Endothelial cell of umbilical vein (primary cell): ENCODE measurements around the gene CCM2. TPM values are rescaled to one million over a fixed set of nuclear protein-coding genes. Genes with fewer than 3 reads are reported as not detected.

Experiments used
- BruUV-seq: library from RNA; stranded (reverse); fragments of 400-500 nt; replicated peaks from 2 replicates; lab custom pipeline; 2021; lab: Mats Ljungman, UMichigan
- CTCF ChIA-PET: fragments of 300-600, 350-600 bp; sonication (Branson Sonifier 250); formaldehyde crosslinking; loops from one replicate; lab custom pipeline; 2021; ENCODE audit warnings: antibody characterized with exemption, inconsistent platforms; lab: Charles Lee
- POLR2A ChIA-PET: fragments of 300-600, 350-600 bp; sonication (Branson Sonifier 250); formaldehyde crosslinking; loops from one replicate; lab custom pipeline; 2021; ENCODE audit warnings: antibody characterized with exemption, inconsistent platforms; lab: Charles Lee
- DNase-seq: peaks from one replicate; pipeline ENCODE4 v3.0.0-alpha.2; 2011; ENCODE audit warnings: low read depth, low spot score
- FAIRE-seq: peaks from 2 replicates; lab custom pipeline; 2011; peaks lifted over from hg19 to GRCh38; lab: Jason Lieb, UNC
- H2AFZ ChIP-seq: 2 replicates; pipeline ENCODE4 v1.6.0; 2012; ENCODE audit warnings: low read depth, low read length, control low read depth, inconsistent platforms
- H3K27ac ChIP-seq: 2 replicates; pipeline ENCODE4 v1.5.1; 2011; ENCODE audit warnings: low read depth, mild to moderate bottlenecking, control low read depth, low read length, moderate library complexity; ENCODE audit not compliant: insufficient read depth
- H3K27me3 ChIP-seq, 2 experiments: 2 replicates each; pipeline versions ENCODE4 v1.6.0 to v1.6.1; 2011; ENCODE audit warnings: low read length in 2 of 2, mixed read lengths in 1 of 2; ENCODE audit not compliant: control insufficient read depth in 2 of 2, insufficient read depth in 2 of 2
- H3K36me3 ChIP-seq, 2 experiments: 2 replicates in 1 of 2; 3 replicates in 1 of 2; pipeline ENCODE4 v1.5.1; 2011; ENCODE audit warnings: low read length in 2 of 2, mild to moderate bottlenecking in 1 of 2, moderate library complexity in 1 of 2; ENCODE audit not compliant: control insufficient read depth in 2 of 2, insufficient read depth in 2 of 2; ENCODE audit errors: extremely low read depth in 1 of 2
- H3K4me1 ChIP-seq: 3 replicates; pipeline ENCODE4 v1.5.1; 2011; ENCODE audit warnings: mild to moderate bottlenecking, low read length; ENCODE audit not compliant: control insufficient read depth, insufficient read depth; ENCODE audit errors: extremely low read depth
- H3K4me2 ChIP-seq: 2 replicates; pipeline ENCODE4 v1.6.1; 2011; ENCODE audit warnings: low read length, control low read depth, mixed read lengths; ENCODE audit not compliant: insufficient read depth
- H3K4me3 ChIP-seq, 3 experiments: fragments of 200-600 bp in 1 of 3; sonication (generic), shearing (Covaris generic) in 1 of 3; replicated peaks in 1 of 3; 2 replicates each; pipeline ENCODE4 v1.5.1; 2011 to 2016; ENCODE audit warnings: control low read depth in 3 of 3, low read length in 3 of 3, mild to moderate bottlenecking in 2 of 3, inconsistent platforms in 1 of 3, low read depth in 1 of 3, moderate library complexity in 1 of 3; ENCODE audit not compliant: insufficient read depth in 1 of 3
- H3K79me2 ChIP-seq: 2 replicates; pipeline ENCODE4 v1.6.0; 2012; ENCODE audit warnings: low read length, inconsistent platforms; ENCODE audit not compliant: control insufficient read depth, insufficient read depth
- H3K9ac ChIP-seq: replicated peaks from 2 replicates; pipeline ENCODE3; 2011; ENCODE audit warnings: low read length, control low read depth; ENCODE audit not compliant: insufficient read depth; ENCODE audit errors: extremely low read depth
- H3K9me1 ChIP-seq: replicated peaks from 3 replicates; pipeline ENCODE4 v1.6.0; 2011; ENCODE audit warnings: mild to moderate bottlenecking, low read length; ENCODE audit not compliant: control insufficient read depth, insufficient read depth; ENCODE audit errors: extremely low read depth
- H3K9me3 ChIP-seq: replicated peaks from 2 replicates; pipeline ENCODE4 v1.5.1; 2012; ENCODE audit warnings: low read length, inconsistent platforms; ENCODE audit not compliant: control insufficient read depth, insufficient read depth
- H4K20me1 ChIP-seq: replicated peaks from 2 replicates; pipeline ENCODE3; 2011; ENCODE audit warnings: mild to moderate bottlenecking, low read length; ENCODE audit not compliant: control insufficient read depth, insufficient read depth; ENCODE audit errors: extremely low read depth
- EZH2 ChIP-seq: IDR thresholded peaks from 2 replicates; pipeline ENCODE4 v1.6.1; 2012; ENCODE audit warnings: borderline replicate concordance, low read depth, mild to moderate bottlenecking, moderate library complexity, low read length, inconsistent platforms; ENCODE audit not compliant: severe bottlenecking
- FOS ChIP-seq: IDR thresholded peaks from 2 replicates; pipeline ENCODE4 v1.6.1; 2011; ENCODE audit warnings: mild to moderate bottlenecking, low read length, moderate library complexity, borderline replicate concordance; ENCODE audit not compliant: insufficient read depth
- GATA2 ChIP-seq: IDR thresholded peaks from 2 replicates; pipeline ENCODE4 v1.7.0; 2011; ENCODE audit warnings: low read depth, mild to moderate bottlenecking, moderate library complexity, mixed read lengths, low read length; ENCODE audit not compliant: insufficient read length, insufficient read depth
- JUN ChIP-seq: IDR thresholded peaks from 2 replicates; pipeline ENCODE4 v1.6.1; 2011; ENCODE audit warnings: borderline replicate concordance, low read depth; ENCODE audit not compliant: insufficient read length, insufficient read depth
- MYC ChIP-seq: IDR thresholded peaks from one replicate; pipeline ENCODE4 v1.6.1; 2011; ENCODE audit warnings: mild to moderate bottlenecking, low read depth, low read length
- POLR2A ChIP-seq: IDR thresholded peaks from 2 replicates; pipeline ENCODE4 v1.6.1; 2012; ENCODE audit warnings: low read depth, mild to moderate bottlenecking, control low read depth, low read length
- POLR2AphosphoS5 ChIP-seq: IDR thresholded peaks from 2 replicates; pipeline ENCODE4 v1.6.1; 2012; ENCODE audit warnings: low read depth, mild to moderate bottlenecking, control low read depth, low read length, moderate library complexity; ENCODE audit not compliant: insufficient read depth
- dilution Hi-C: fragments of 300-500 bp; cut with MboI; formaldehyde crosslinking; loops from one replicate; pipeline ENCODE4 v1.15.0; 2019; ENCODE audit warnings: low sequenced_read_pairs; ENCODE audit not compliant: extremely low pct_ligation_motif_present
- intact Hi-C: fragments of 100-400 bp; cut with micrococcal nuclease; formaldehyde crosslinking; loops from one replicate; pipeline ENCODE4 v1.10.0; 2022
- polyA plus RNA-seq, 4 experiments: library from polyadenylated mRNA; depleted of rRNA in 3 of 4; stranded (reverse) in 3 of 4; unstranded in 1 of 4; fragments of >200 nt; gene quantifications; 2 replicates each; pipeline versions ENCODE4 v1.2.1 to v1.2.3, GENCODE V29; 2011 to 2012; ENCODE audit warnings: missing spikeins in 1 of 4
- total RNA-seq: library from RNA; stranded (reverse); gene quantifications from 2 replicates; pipeline ENCODE4 v1.2.3, GENCODE V29; 2021
- TF ChIP-seq, protein P1 (sequence below), 2 donors: IDR thresholded peaks; 1 replicate in 1 of 2; 2 replicates in 1 of 2; pipeline ENCODE4 v1.5.1; 2011; ENCODE audit warnings: low read length in 2 of 2, mild to moderate bottlenecking in 2 of 2, moderate library complexity in 2 of 2, control low read depth in 1 of 2, inconsistent platforms in 1 of 2, low read depth in 1 of 2; ENCODE audit not compliant: insufficient read depth in 1 of 2; ENCODE audit errors: extremely low read depth in 1 of 2
- TF ChIP-seq, protein P2 (sequence below): IDR thresholded peaks from 2 replicates; pipeline ENCODE4 v1.6.1; 2011; ENCODE audit not compliant: insufficient read depth, insufficient read length

Gene CCM2
- total and polyA plus RNA-seq, 2 donors (not counting 3 experiments of a cell fraction or from before 2014, with no cell fraction given): 66.1 to 70.4 TPM

DNA sequence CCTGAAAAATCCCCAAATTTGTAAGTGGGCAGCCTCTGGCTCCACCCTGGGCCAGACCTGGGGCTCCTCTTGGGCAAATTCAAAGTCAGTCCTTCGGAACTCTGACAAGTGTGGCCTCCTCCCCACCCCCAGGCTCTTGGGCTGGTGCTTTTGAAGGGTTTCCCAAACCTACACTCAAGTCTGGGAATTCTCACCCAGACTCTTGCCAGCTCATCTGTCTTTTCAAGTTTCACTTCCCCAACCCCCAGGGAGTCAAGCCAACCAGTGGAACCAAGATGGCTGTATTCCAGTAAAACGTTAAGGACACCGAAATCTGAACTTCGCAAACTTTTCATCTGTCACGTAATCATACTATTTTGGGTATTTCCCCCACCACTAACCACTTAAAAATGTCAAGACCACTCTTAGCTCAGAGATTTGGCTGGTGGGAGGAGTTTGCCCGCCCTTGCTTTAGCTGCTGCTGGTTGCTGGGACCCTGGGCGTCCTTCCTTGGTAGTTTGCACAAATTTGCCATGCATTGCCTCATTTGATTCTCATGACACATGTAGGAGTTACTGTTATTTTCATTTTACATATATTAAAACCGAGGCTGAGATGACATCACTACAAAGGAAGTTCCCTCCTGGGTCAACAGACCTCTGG, 19.5 kb upstream of the CCM2 start:
- ChIA-PET CTCF (interaction anchor here (0.8 to 1.8 kb wide), 3 partner anchors 8 to 155 kb away, joined by 3 to 7 read pairs (median 3); no protein-coding TSS in a partner anchor), POLR2A (no interaction called here)
- no peak overlapping the region for H3K4me2 ChIP-seq
- FAIRE-seq (no peak), DNase-seq (no peak)
- dilution Hi-C loops (no loop called here), intact Hi-C loops (no loop called here)
- H3K27ac ChIP-seq: no peak overlapping the region
- H3K27me3 ChIP-seq: no peaks in the 10 kb centered on the region
- H2AFZ ChIP-seq: no peak overlapping the region
- peaks cover 16% of the 10 kb centered on the region for H3K4me1 ChIP-seq
- no peaks in the 10 kb centered on the region for H4K20me1 ChIP-seq
- TF ChIP-seq POLR2A (no peak), POLR2AphosphoS5 (no peak), GATA2 (no peak), MYC (no peak), JUN (no peak), EZH2 (no peak), FOS (no peak)
- TF ChIP-seq, protein P1, sequence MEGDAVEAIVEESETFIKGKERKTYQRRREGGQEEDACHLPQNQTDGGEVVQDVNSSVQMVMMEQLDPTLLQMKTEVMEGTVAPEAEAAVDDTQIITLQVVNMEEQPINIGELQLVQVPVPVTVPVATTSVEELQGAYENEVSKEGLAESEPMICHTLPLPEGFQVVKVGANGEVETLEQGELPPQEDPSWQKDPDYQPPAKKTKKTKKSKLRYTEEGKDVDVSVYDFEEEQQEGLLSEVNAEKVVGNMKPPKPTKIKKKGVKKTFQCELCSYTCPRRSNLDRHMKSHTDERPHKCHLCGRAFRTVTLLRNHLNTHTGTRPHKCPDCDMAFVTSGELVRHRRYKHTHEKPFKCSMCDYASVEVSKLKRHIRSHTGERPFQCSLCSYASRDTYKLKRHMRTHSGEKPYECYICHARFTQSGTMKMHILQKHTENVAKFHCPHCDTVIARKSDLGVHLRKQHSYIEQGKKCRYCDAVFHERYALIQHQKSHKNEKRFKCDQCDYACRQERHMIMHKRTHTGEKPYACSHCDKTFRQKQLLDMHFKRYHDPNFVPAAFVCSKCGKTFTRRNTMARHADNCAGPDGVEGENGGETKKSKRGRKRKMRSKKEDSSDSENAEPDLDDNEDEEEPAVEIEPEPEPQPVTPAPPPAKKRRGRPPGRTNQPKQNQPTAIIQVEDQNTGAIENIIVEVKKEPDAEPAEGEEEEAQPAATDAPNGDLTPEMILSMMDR (IDR thresholded peaks at IDR 0.05; ENCODE audit: extremely low read depth in 1 of 2, insufficient read depth in 1 of 2, low read depth in 1 of 2, low read length in 2 of 2): no peak
- TF ChIP-seq, protein P2, sequence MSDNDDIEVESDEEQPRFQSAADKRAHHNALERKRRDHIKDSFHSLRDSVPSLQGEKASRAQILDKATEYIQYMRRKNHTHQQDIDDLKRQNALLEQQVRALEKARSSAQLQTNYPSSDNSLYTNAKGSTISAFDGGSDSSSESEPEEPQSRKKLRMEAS: no peak
- H3K9ac ChIP-seq: no peak overlapping the region
- peaks cover 14 to 21% of the 10 kb centered on the region in 2 experiments for H3K36me3 ChIP-seq
- peaks cover 21% of the 10 kb centered on the region for H3K79me2 ChIP-seq
- H3K9me1 ChIP-seq: no peaks in the 10 kb centered on the region
- no peaks in the 10 kb centered on the region for H3K9me3 ChIP-seq
- no peak overlapping the region for H3K4me3 ChIP-seq
- no TSS peak for BruUV-seq
